Glutamatergic neuron (in vitro differentiated cells): ENCODE measurements around the gene C16orf74. TPM values are rescaled to one million over a fixed set of nuclear protein-coding genes. Genes with fewer than 3 reads are reported as not detected.

ENCODE experiments used
- DNase-seq: peaks from one replicate; pipeline ENCODE4 v3.0.0; 2022
- H3K27ac Mint-ChIP-seq: one replicate; pipeline ENCODE4 v1.8.0; 2020; ENCODE audit warnings: mild to moderate bottlenecking, mixed read lengths, inconsistent platforms; ENCODE audit not compliant: unreplicated experiment
- H3K27me3 Mint-ChIP-seq: one replicate; pipeline ENCODE4 v1.8.0; 2020; ENCODE audit warnings: mild to moderate bottlenecking, moderate library complexity, mixed read lengths, inconsistent platforms; ENCODE audit not compliant: unreplicated experiment
- H3K36me3 Mint-ChIP-seq: one replicate; pipeline ENCODE4 v1.8.0; 2020; ENCODE audit warnings: mild to moderate bottlenecking, mixed read lengths, inconsistent platforms; ENCODE audit not compliant: unreplicated experiment
- H3K4me1 Mint-ChIP-seq: one replicate; pipeline ENCODE4 v1.8.0; 2020; ENCODE audit warnings: mild to moderate bottlenecking, low read depth, mixed read lengths, inconsistent platforms; ENCODE audit not compliant: unreplicated experiment
- H3K4me3 Mint-ChIP-seq: one replicate; pipeline ENCODE4 v1.8.0; 2020; ENCODE audit warnings: mild to moderate bottlenecking, mixed read lengths, inconsistent platforms; ENCODE audit not compliant: unreplicated experiment
- H3K9me3 Mint-ChIP-seq: one replicate; pipeline ENCODE4 v1.8.0; 2020; ENCODE audit warnings: mild to moderate bottlenecking, moderate library complexity, mixed read lengths, inconsistent platforms; ENCODE audit not compliant: unreplicated experiment
- total RNA-seq: library from RNA; stranded (reverse); fragmentation: NEBNext Ultra II Directional; extraction: Animal tissue kit (Norgen Biotek cat#: 25700); gene quantifications from one replicate; pipeline ENCODE4 v1.2.1, GENCODE V29; 2021; ENCODE audit not compliant: unreplicated experiment
- TF ChIP-seq, protein P1 (sequence below): fragments of 200-600 bp; sonication (generic); IDR thresholded peaks from one replicate; pipeline ENCODE4 v1.5.0; 2021; ENCODE audit not compliant: partially characterized antibody, unreplicated experiment

Gene C16orf74
- total RNA-seq, 1 donor from 2014 or later = 2.6 TPM

- TF ChIP-seq, protein P1, sequence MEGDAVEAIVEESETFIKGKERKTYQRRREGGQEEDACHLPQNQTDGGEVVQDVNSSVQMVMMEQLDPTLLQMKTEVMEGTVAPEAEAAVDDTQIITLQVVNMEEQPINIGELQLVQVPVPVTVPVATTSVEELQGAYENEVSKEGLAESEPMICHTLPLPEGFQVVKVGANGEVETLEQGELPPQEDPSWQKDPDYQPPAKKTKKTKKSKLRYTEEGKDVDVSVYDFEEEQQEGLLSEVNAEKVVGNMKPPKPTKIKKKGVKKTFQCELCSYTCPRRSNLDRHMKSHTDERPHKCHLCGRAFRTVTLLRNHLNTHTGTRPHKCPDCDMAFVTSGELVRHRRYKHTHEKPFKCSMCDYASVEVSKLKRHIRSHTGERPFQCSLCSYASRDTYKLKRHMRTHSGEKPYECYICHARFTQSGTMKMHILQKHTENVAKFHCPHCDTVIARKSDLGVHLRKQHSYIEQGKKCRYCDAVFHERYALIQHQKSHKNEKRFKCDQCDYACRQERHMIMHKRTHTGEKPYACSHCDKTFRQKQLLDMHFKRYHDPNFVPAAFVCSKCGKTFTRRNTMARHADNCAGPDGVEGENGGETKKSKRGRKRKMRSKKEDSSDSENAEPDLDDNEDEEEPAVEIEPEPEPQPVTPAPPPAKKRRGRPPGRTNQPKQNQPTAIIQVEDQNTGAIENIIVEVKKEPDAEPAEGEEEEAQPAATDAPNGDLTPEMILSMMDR = no peak
Observed at GRCh38 chr16:85746460-85747215, 4.3 kb downstream of the C16orf74 start.

GRCh38 chr16:85738923-85739715 lies 11.8 kb downstream of the C16orf74 start:
- Mint-ChIP-seq H3K9me3 (peaks cover 2% of the 10 kb centered on the region), H3K4me3 (no peak overlapping the region), H3K27ac (no peak overlapping the region), H3K27me3 (peaks cover 2% of the 10 kb centered on the region), H3K4me1 (peaks cover 3% of the 10 kb centered on the region), H3K36me3 (no peaks in the 10 kb centered on the region)
- TF ChIP-seq, protein P1 = no peak
- no peak for DNase-seq

More at GRCh38 chr16:85746460-85747215, 4.3 kb downstream of the C16orf74 start:
- Mint-ChIP-seq H3K4me1 (peaks cover 2% of the 10 kb centered on the region), H3K27ac (no peak overlapping the region), H3K27me3 (peaks cover 1% of the 10 kb centered on the region), H3K4me3 (no peak overlapping the region), H3K9me3 (no peaks in the 10 kb centered on the region), H3K36me3 (no peaks in the 10 kb centered on the region)
- no peak for DNase-seq

DNA sequence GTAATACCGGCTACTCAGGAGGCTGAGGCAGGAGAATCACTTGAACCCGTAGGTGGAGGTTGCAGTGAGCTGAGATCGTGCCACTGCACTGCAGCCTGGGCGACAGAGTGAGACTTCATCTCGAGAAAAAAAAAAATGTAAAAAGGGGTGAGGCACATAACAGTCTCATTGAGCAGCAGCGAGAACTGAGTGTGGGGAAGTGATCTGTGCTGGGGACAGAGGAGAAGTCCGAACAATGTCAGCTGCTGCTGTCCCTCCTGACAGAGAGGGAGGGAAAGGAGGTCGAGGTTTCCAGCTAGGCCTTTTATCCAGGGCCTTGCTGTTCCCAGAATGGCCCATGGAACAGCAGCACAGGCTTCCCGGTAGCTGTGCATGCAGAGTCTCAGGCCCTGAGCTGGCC lies 14.0 kb downstream of the C16orf74 start:
- Mint-ChIP-seq H3K4me3 (no peak overlapping the region), H3K9me3 (peaks cover 3% of the 10 kb centered on the region), H3K4me1 (peaks cover 3% of the 10 kb centered on the region), H3K36me3 (no peaks in the 10 kb centered on the region), H3K27me3 (peaks cover 3% of the 10 kb centered on the region), H3K27ac (no peak overlapping the region)
- TF ChIP-seq, protein P1 = no peak
- no peak for DNase-seq

DNA sequence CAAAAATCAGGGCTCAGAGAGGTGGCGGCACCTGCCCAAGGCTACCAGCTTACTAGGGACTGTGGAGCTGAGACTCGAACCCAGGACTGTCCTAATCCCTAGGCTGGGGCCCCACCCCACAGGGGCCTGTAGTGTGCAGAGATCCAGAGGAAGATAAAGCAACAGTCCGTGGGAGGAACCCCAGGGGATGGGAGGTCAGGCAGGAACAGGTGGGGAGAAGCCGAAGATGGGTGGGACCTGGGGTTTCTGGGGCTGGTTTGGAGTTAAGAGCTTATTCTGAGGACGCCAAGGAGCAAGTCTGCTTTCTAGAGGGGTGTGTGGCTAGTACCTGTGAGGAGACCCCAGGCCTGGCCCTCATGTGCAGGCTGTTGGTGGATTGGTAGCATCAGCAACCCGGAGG lies 14.9 kb downstream of the C16orf74 start:
- TF ChIP-seq, protein P1 = no peak
- Mint-ChIP-seq H3K9me3 (peaks cover 3% of the 10 kb centered on the region), H3K36me3 (no peaks in the 10 kb centered on the region), H3K4me3 (no peak overlapping the region), H3K4me1 (peaks cover 3% of the 10 kb centered on the region), H3K27ac (no peak overlapping the region), H3K27me3 (peaks cover 3% of the 10 kb centered on the region)
- DNase-seq = no peak

GRCh38 chr16:85735225-85735635 lies 15.7 kb downstream of the C16orf74 start:
- H3K36me3 Mint-ChIP-seq = no peaks in the 10 kb centered on the region
- H3K4me3 Mint-ChIP-seq = no peak overlapping the region

More at GRCh38 chr16:85735225-85735635, 15.7 kb downstream of the C16orf74 start:
- H3K4me1 Mint-ChIP-seq = peaks cover 3% of the 10 kb centered on the region
- peaks cover 3% of the 10 kb centered on the region for H3K27me3 Mint-ChIP-seq
- H3K9me3 Mint-ChIP-seq = peaks cover 3% of the 10 kb centered on the region
- TF ChIP-seq, protein P1 = no peak
- no peak overlapping the region for H3K27ac Mint-ChIP-seq
- no peak for DNase-seq
